Erythroblast (primary cell): ENCODE results near the gene ZBTB39.
"Not testable (repeated sequence)": the region's sequence is repeated elsewhere in the genome, so short reads cannot be mapped to it uniquely, and the experiment has no call there.

ENCODE experiments used
- GATA1 ChIP-seq: IDR thresholded peaks from 2 replicates; pipeline ENCODE4 v1.6.1; 2011; ENCODE audit warnings: low read depth, mild to moderate bottlenecking, control low read depth, low read length, moderate library complexity
- POLR2A ChIP-seq: IDR thresholded peaks from 2 replicates; pipeline ENCODE4 v1.6.1; 2011; ENCODE audit warnings: mild to moderate bottlenecking, low read length

DNA sequence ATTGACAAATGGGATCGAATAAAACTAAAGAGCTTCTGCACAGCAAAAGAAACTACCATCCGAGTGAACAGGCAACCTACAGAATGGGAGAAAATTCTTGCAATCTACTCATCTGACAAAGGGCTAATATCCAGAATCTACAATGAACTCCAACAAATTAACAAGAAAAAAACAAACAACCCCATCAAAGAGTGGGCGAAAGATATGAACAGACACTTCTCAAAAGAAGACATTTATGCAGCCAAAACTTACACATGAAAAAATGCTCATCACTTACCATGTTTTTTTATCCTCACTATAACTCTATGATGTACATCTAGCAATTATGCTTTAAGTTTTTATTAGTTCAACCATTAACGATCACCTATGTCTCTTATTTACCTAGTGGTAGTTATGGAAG lies 47.6 kb upstream of the ZBTB39 start:
- TF ChIP-seq POLR2A, GATA1: not testable (repeated sequence)
